Lower lobe of right lung (tissue), 2 donors: ENCODE measurements around the gene TANGO2. TPM values are rescaled to one million over a fixed set of nuclear protein-coding genes. Genes with fewer than 3 reads are reported as not detected.

ENCODE experiments used
- ATAC-seq, 2 donors: fragments of 200-7000 bp; cut with Tn5 transposase; one replicate each; pipeline ENCODE4 v1.9.1; 2020 to 2022; ENCODE audit warnings: mild to moderate bottlenecking in 2 of 2, moderate library complexity in 2 of 2
- DNase-seq: peaks from one replicate; pipeline ENCODE4 v3.0.0-alpha.2; 2020
- H3K27ac ChIP-seq: fragments of 200-600 bp; one replicate; pipeline ENCODE4 v1.8.0; 2022
- H3K27me3 ChIP-seq: fragments of 200-600 bp; one replicate; pipeline ENCODE4 v1.8.0; 2022; ENCODE audit warnings: low read depth
- H3K36me3 ChIP-seq: fragments of 200-600 bp; one replicate; pipeline ENCODE4 v1.8.0; 2022; ENCODE audit warnings: mild to moderate bottlenecking
- H3K4me1 ChIP-seq: fragments of 200-600 bp; one replicate; pipeline ENCODE4 v1.8.0; 2022
- H3K4me3 ChIP-seq: fragments of 200-600 bp; one replicate; pipeline ENCODE4 v1.8.0; 2022; ENCODE audit warnings: mild to moderate bottlenecking
- H3K9me3 ChIP-seq: fragments of 200-600 bp; one replicate; pipeline ENCODE4 v1.8.0; 2022
- CTCF ChIP-seq: fragments of 200-600 bp; IDR thresholded peaks from one replicate; pipeline ENCODE4 v1.8.0; 2022; ENCODE audit warnings: antibody characterized with exemption, mild to moderate bottlenecking
- intact Hi-C: fragments of 100-400 bp; cut with DNase I; formaldehyde crosslinking; loops from one replicate; pipeline ENCODE4 v1.11.0; 2022
- total RNA-seq: library from RNA; stranded (reverse); fragmentation: NEBNext Ultra II Directional; extraction: Animal tissue kit (Norgen Biotek cat#: 25700); gene quantifications from one replicate; pipeline ENCODE4 v1.2.1, GENCODE V29; 2021
- donor health status: DM: no; HTN: yes; CAD: no; lungs with severe emphysema.

The TANGO2 gene
- total RNA-seq, 1 donor from 2014 or later, result 45.1 TPM

DNA sequence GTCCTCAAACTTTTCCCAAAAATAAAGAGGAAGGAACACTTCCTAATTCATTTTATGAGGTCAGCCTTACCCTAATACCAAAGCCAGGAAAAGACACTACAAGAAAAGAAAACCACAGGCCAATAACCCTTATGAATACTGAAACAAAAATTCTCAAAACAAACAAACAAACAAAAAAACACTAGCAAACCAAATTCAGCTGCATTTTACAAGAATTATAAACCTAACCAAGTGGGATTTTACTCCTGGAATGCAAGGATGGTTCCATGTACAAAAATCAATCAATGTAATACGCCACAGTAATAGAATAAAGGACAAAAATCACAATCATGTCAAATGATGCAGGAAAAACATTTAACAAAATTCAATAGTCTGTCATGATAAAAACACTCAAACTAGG, 17.6 kb upstream of the TANGO2 start:
- DNase-seq, result no peak
- H3K4me3 ChIP-seq, result no peak overlapping the region
- no peak for ATAC-seq
- intact Hi-C loops, result no loop called here
- no peaks in the 10 kb centered on the region for H3K36me3 ChIP-seq
- H3K27ac ChIP-seq, result no peak overlapping the region
- H3K9me3 ChIP-seq, result no peaks in the 10 kb centered on the region
- peaks cover 15% of the 10 kb centered on the region for H3K4me1 ChIP-seq
- H3K27me3 ChIP-seq, result no peaks in the 10 kb centered on the region
- no peak for TF ChIP-seq CTCF

GRCh38 chr22:20004464-20004863, 16.4 kb upstream of the TANGO2 start:
- ATAC-seq, result no peak
- intact Hi-C loops, result no loop called here
- no peaks in the 10 kb centered on the region for H3K9me3 ChIP-seq
- no peak overlapping the region for H3K27ac ChIP-seq
- H3K4me3 ChIP-seq, result no peak overlapping the region
- peaks cover 3% of the 10 kb centered on the region for H3K4me1 ChIP-seq
- no peak for DNase-seq
- no peak for TF ChIP-seq CTCF
- H3K36me3 ChIP-seq, result no peaks in the 10 kb centered on the region
- H3K27me3 ChIP-seq, result no peaks in the 10 kb centered on the region

DNA sequence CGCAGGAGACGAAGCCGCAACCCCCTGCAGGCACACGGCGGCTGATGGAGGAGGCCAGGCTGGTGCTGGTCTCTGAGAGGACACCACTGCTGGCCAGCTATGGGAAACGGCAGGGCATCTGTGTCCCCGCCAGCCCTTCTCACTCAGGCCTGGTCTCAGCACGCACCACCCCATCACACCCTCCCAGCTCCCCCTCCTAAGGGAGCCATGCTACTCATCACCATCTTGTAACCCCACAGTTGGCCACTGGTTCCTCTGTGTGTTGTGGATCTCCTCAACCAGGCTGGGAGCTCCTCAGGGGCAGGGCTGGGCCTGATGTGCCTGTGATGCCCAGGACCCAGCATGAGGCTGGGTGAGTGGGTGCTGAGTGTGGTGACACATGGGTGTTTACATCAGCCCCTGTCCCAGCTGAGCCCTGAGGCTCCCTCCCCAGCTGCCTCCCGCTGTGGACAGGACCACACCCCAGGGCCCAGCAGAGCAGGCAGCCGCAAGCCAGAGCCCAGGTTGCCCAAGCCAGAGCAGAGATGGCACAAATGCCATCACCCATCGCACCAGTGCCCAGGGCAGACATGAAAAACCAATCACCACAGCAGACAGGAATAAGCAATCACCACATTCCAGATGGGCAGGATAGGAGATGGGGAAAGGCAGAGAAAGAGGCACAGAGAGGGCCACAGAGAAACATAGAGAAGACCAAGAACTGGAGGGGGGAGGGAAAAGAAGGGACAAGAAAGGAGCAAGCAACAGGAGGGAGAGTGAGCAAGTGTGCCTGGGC, 12.5 kb upstream of the TANGO2 start:
- TF ChIP-seq CTCF, result no peak
- Histone ChIP-seq H3K27me3 (no peaks in the 10 kb centered on the region), H3K4me1 (peaks cover 7% of the 10 kb centered on the region), H3K9me3 (no peaks in the 10 kb centered on the region), H3K4me3 (no peak overlapping the region), H3K27ac (no peak overlapping the region), H3K36me3 (no peaks in the 10 kb centered on the region)
- DNase-seq (no peak), ATAC-seq (no peak)
- intact Hi-C loops, result no loop called here

- DNase-seq, result no peak
- TF ChIP-seq CTCF, result no peak
- no peaks in the 10 kb centered on the region for H3K36me3 ChIP-seq
- peaks cover 10% of the 10 kb centered on the region for H3K4me1 ChIP-seq
- no peaks in the 10 kb centered on the region for H3K27me3 ChIP-seq
- H3K4me3 ChIP-seq, result no peak overlapping the region
- H3K9me3 ChIP-seq, result no peaks in the 10 kb centered on the region
- intact Hi-C loops, result no loop called here
- no peak for ATAC-seq
- no peak overlapping the region for H3K27ac ChIP-seq
Measured at GRCh38 chr22:20009018-20009491, 11.9 kb upstream of the TANGO2 start.

GRCh38 chr22:20009582-20010306, 11.2 kb upstream of the TANGO2 start:
- Histone ChIP-seq H3K4me3 (no peak overlapping the region), H3K9me3 (no peaks in the 10 kb centered on the region), H3K27me3 (no peaks in the 10 kb centered on the region), H3K36me3 (no peaks in the 10 kb centered on the region), H3K4me1 (peaks cover 10% of the 10 kb centered on the region), H3K27ac (no peak overlapping the region)
- no peak for TF ChIP-seq CTCF
- intact Hi-C loops, result no loop called here
- ATAC-seq (no peak), DNase-seq (no peak)
